A673 (cell line): Measurements from ENCODE around the gene C9. TPM values are rescaled to one million over a fixed set of nuclear protein-coding genes. Genes with fewer than 3 reads are reported as not detected.

ENCODE experiments used
- BruUV-seq: library from RNA; stranded (reverse); fragments of 400-500 nt; replicated peaks from 2 replicates; lab custom pipeline; 2021; lab: Mats Ljungman, UMichigan
- CTCF ChIA-PET: fragments of 300-600 bp; sonication (Branson Sonifier 250); formaldehyde crosslinking; loops from one replicate; lab custom pipeline; 2022; ENCODE audit warnings: antibody characterized with exemption; lab: Charles Lee
- POLR2A ChIA-PET: fragments of 300-600 bp; sonication (Branson Sonifier 250); formaldehyde crosslinking; loops from one replicate; lab custom pipeline; 2022; ENCODE audit warnings: antibody characterized with exemption; ENCODE audit not compliant: low non-redundant PET; lab: Charles Lee
- DNase-seq: peaks from one replicate; pipeline ENCODE4 v3.0.0-alpha.2; 2015; ENCODE audit warnings: low spot score
- H3K27ac ChIP-seq: fragments of 200-600 bp; sonication (generic); 2 replicates; pipeline ENCODE4 v1.5.1; 2016; ENCODE audit warnings: mixed run types, low read depth, mild to moderate bottlenecking, mixed read lengths, antibody characterized with exemption, low read length; ENCODE audit not compliant: poor library complexity, severe bottlenecking
- H3K27me3 ChIP-seq: fragments of 200-600 bp; sonication (generic); replicated peaks from 2 replicates; pipeline ENCODE4 v1.6.1; 2017; ENCODE audit warnings: mixed run types, low read depth, mild to moderate bottlenecking, mixed read lengths, antibody characterized with exemption, low read length; ENCODE audit not compliant: insufficient read depth, poor library complexity
- H3K36me3 ChIP-seq: fragments of 200-600 bp; sonication (generic); 2 replicates; pipeline ENCODE4 v1.6.1; 2016; ENCODE audit warnings: mixed run types, mild to moderate bottlenecking, mixed read lengths, antibody characterized with exemption, low read length; ENCODE audit not compliant: insufficient read depth, poor library complexity, severe bottlenecking
- H3K4me1 ChIP-seq: fragments of 200-600 bp; sonication (generic); 2 replicates; pipeline ENCODE4 v1.6.1; 2017; ENCODE audit warnings: mixed run types, mild to moderate bottlenecking, mixed read lengths, antibody characterized with exemption, low read length; ENCODE audit not compliant: insufficient read depth, poor library complexity, severe bottlenecking
- H3K4me3 ChIP-seq: fragments of 200-600 bp; sonication (generic); 2 replicates; pipeline ENCODE4 v1.5.1; 2016; ENCODE audit warnings: low read depth, mixed run types, mild to moderate bottlenecking, mixed read lengths, low read length; ENCODE audit not compliant: poor library complexity, severe bottlenecking
- H3K9me3 ChIP-seq: fragments of 200-600 bp; sonication (generic); 2 replicates; pipeline ENCODE4 v1.6.1; 2016; ENCODE audit warnings: mixed run types, low read depth, mild to moderate bottlenecking, mixed read lengths, antibody characterized with exemption, low read length; ENCODE audit not compliant: poor library complexity, severe bottlenecking
- EZH2 ChIP-seq: fragments of 200-600 bp; sonication (generic); IDR thresholded peaks from 2 replicates; pipeline ENCODE4 v1.6.1; 2017; ENCODE audit warnings: borderline replicate concordance, low read depth, mild to moderate bottlenecking, mixed read lengths, antibody characterized with exemption, low read length; ENCODE audit not compliant: poor library complexity, severe bottlenecking
- intact Hi-C: fragments of 100-400 bp; cut with micrococcal nuclease; formaldehyde crosslinking; loops from one replicate; pipeline ENCODE4 v1.10.0; 2022; ENCODE audit not compliant: unreplicated experiment
- total RNA-seq: library from RNA; stranded (reverse); gene quantifications from 2 replicates; pipeline ENCODE4 v1.2.3, GENCODE V29; 2021
- TF ChIP-seq, protein P1 (sequence below): fragments of 300-800, 200-600 bp; sonication (generic); conservative IDR thresholded peaks from 2 replicates; pipeline ENCODE4 v1.5.1; 2017; ENCODE audit warnings: low read depth, mild to moderate bottlenecking, antibody characterized with exemption, low read length, moderate library complexity, mixed read lengths

The C9 gene
- total RNA-seq, 1 experiment from 2014 or later, result not detected

DNA sequence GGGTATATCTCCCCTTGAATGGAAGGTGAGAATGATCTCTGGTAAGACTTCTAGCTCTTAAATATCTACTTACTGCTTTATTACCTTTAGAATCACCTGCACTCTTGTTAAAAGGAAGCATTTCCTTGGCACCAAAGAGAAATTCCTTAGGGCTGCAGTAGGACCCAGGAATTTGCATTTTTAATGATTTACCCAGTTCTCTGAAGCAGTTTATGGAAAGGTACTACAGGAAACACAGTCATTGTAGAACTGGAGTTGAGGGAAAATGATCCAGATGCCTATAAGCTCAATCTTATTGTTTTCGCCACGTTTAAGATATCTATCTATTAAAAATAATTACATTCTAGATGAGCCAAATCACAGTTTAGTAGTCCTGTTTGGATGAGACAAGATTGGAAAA is 9.5 kb upstream of the C9 start:
- TF ChIP-seq, protein P1, sequence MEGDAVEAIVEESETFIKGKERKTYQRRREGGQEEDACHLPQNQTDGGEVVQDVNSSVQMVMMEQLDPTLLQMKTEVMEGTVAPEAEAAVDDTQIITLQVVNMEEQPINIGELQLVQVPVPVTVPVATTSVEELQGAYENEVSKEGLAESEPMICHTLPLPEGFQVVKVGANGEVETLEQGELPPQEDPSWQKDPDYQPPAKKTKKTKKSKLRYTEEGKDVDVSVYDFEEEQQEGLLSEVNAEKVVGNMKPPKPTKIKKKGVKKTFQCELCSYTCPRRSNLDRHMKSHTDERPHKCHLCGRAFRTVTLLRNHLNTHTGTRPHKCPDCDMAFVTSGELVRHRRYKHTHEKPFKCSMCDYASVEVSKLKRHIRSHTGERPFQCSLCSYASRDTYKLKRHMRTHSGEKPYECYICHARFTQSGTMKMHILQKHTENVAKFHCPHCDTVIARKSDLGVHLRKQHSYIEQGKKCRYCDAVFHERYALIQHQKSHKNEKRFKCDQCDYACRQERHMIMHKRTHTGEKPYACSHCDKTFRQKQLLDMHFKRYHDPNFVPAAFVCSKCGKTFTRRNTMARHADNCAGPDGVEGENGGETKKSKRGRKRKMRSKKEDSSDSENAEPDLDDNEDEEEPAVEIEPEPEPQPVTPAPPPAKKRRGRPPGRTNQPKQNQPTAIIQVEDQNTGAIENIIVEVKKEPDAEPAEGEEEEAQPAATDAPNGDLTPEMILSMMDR, result no peak
- no peak for TF ChIP-seq EZH2
- no TSS peak for BruUV-seq
- CTCF ChIA-PET, result no interaction called here
- intact Hi-C loops, result loop anchor here (5.0 kb wide), 1 partner anchor 156 kb away; the partner anchor contains the start of gene FYB1
- Histone ChIP-seq H3K27me3 (no peaks in the 10 kb centered on the region), H3K9me3 (no peaks in the 10 kb centered on the region), H3K4me3 (no peak overlapping the region), H3K4me1 (no peaks in the 10 kb centered on the region), H3K27ac (no peak overlapping the region), H3K36me3 (no peaks in the 10 kb centered on the region)
- DNase-seq, result no peak
- POLR2A ChIA-PET, result no interaction called here

DNA sequence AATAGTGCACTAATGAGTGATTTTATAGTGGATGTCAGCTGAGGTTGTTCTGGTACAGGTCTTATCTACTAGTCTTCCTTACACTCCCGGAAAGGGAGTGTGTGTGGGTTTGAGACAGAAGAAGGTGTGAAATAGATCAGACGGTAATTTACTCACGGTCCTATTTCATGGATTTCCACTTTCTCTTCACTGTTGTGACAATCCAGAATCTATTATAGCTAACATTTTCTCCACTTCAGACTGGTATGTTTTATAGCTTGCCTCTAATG is 7.0 kb upstream of the C9 start:
- Histone ChIP-seq H3K27me3 (no peaks in the 10 kb centered on the region), H3K27ac (no peak overlapping the region), H3K4me1 (no peaks in the 10 kb centered on the region), H3K9me3 (no peaks in the 10 kb centered on the region), H3K4me3 (no peak overlapping the region), H3K36me3 (no peaks in the 10 kb centered on the region)
- no peak for DNase-seq
- ChIA-PET CTCF (no interaction called here), POLR2A (no interaction called here)
- no peak for TF ChIP-seq EZH2
- TF ChIP-seq, protein P1, result no peak
- BruUV-seq, result no TSS peak
- intact Hi-C loops, result loop anchor here (5.0 kb wide), 1 partner anchor 154 kb away; the partner anchor contains the start of gene FYB1

DNA sequence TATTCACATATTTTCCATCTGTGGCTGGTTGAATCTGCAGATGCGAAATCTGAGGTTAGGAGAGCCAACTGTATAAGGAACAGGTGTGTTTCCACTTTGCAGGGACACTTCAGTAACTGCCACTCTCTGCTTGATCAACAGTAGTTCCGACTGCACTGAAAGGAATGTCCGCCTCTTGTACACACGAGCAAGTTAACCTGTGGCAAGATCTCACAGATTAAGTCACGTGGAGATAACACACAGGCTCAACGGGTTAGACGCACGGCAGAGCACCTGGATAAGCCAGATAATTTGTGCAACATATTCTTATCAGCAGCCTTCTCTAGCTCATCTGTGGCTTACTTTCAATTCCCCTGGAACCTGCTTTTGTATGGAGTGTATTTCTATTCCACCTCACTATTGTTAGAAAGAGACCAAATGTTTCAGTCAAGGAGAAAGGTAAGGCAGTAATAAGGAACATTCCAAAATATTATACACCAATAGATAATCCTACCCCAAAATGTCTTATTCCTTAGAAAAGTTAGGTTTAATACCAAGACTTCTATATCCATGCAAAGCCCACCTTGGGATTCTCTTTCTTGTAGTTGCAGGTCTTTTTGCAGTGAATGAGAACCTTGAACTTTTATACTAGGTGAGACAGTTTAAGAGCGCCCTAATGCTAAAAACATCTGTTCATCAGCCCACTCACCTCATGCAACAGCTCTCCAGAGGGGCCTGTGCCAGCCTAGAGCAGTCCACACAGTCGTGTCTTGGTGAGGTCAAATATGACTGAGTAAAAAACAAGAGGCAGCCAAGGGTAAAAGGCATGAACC is 6.5 kb upstream of the C9 start:
- ChIA-PET POLR2A (interaction anchor here (0.6 kb wide), 1 partner anchor 269 kb away, joined by 12 read pairs; no protein-coding TSS in a partner anchor), CTCF (no interaction called here)
- TF ChIP-seq EZH2, result no peak
- TF ChIP-seq, protein P1, result no peak
- no peaks in the 10 kb centered on the region for H3K4me1 ChIP-seq
- no peaks in the 10 kb centered on the region for H3K27me3 ChIP-seq
- H3K9me3 ChIP-seq, result no peaks in the 10 kb centered on the region
- no peak overlapping the region for H3K27ac ChIP-seq
- intact Hi-C loops, result loop anchor here (5.0 kb wide), 1 partner anchor 153 kb away; the partner anchor contains the start of gene FYB1
- no TSS peak for BruUV-seq
- H3K4me3 ChIP-seq, result no peak overlapping the region
- DNase-seq, result no peak
- H3K36me3 ChIP-seq, result no peaks in the 10 kb centered on the region
